GM12865 (cell line): Measurements from ENCODE around the gene CDH23.

Experiments
- DNase-seq: peaks from one replicate; pipeline ENCODE4 v3.0.0; 2010; ENCODE audit warnings: low read depth
- H3K4me3 ChIP-seq: 2 replicates; pipeline ENCODE4 v1.5.1; 2011; ENCODE audit warnings: mild to moderate bottlenecking, low read depth, low read length, control low read depth
- CTCF ChIP-seq: IDR thresholded peaks from 2 replicates; pipeline ENCODE4 v1.5.1; 2011; ENCODE audit warnings: low read length, control low read depth, low read depth, inconsistent platforms; ENCODE audit not compliant: insufficient read depth; ENCODE audit errors: missing control alignments

The CDH23 gene

GRCh38 chr10:71703577-71703976 is 306.9 kb downstream of the CDH23 start:
- no peak for DNase-seq
- no peak overlapping the region for H3K4me3 ChIP-seq
- TF ChIP-seq CTCF: no peak

- H3K4me3 ChIP-seq: no peak overlapping the region
- no peak for TF ChIP-seq CTCF
- DNase-seq: no peak
Observed at GRCh38 chr10:71704816-71705215, 308.1 kb downstream of the CDH23 start.

- no peak for TF ChIP-seq CTCF
- H3K4me3 ChIP-seq: no peak overlapping the region
- DNase-seq: no peak
Observed at GRCh38 chr10:71705582-71705981, 308.9 kb downstream of the CDH23 start.

- no peak overlapping the region for H3K4me3 ChIP-seq
- TF ChIP-seq CTCF: no peak
- DNase-seq: no peak
Observed at GRCh38 chr10:71706216-71707121, 309.7 kb downstream of the CDH23 start.

GRCh38 chr10:71707240-71707789 is 310.6 kb downstream of the CDH23 start:
- DNase-seq: no peak
- no peak overlapping the region for H3K4me3 ChIP-seq
- no peak for TF ChIP-seq CTCF

GRCh38 chr10:71708301-71708703 is 311.6 kb downstream of the CDH23 start:
- H3K4me3 ChIP-seq: no peak overlapping the region
- peak; percentile 92 for TF ChIP-seq CTCF
- peak; percentile 53 for DNase-seq
